Keratinocyte (primary cell): ENCODE data around the gene WNT9B.

Experiments used
- CTCF ChIP-seq, 3 experiments: IDR thresholded peaks in 1 of 3; conservative IDR thresholded peaks in 1 of 3; optimal IDR thresholded peaks in 1 of 3; 2 replicates in 2 of 3; 3 replicates in 1 of 3; pipeline versions ENCODE3 to v1.5.1; 2011; ENCODE audit warnings: low read length in 3 of 3, mild to moderate bottlenecking in 3 of 3, moderate library complexity in 2 of 3, control low read depth in 1 of 3, inconsistent platforms in 1 of 3; ENCODE audit not compliant: insufficient read depth in 2 of 3; ENCODE audit errors: extremely low read depth in 1 of 3
- EZH2 ChIP-seq: IDR thresholded peaks from one replicate; pipeline ENCODE4 v1.6.1; 2012; ENCODE audit warnings: inconsistent platforms, mild to moderate bottlenecking, low read length, moderate library complexity

- TF ChIP-seq CTCF (optimal IDR thresholded peaks at IDR 0.05 in 1 of 3, IDR thresholded peaks at IDR 0.05 in 1 of 3, conservative IDR thresholded peaks at IDR 0.05 in 1 of 3; ENCODE audit: extremely low read depth in 1 of 3, insufficient read depth in 2 of 3, low read length in 3 of 3) (no peak), EZH2 (no peak)
These were observed 47.0 kb downstream of the WNT9B start for GRCh38 chr17:46898364-46898763.
